ENCODE measurements around the gene AP1S3.

DNA sequence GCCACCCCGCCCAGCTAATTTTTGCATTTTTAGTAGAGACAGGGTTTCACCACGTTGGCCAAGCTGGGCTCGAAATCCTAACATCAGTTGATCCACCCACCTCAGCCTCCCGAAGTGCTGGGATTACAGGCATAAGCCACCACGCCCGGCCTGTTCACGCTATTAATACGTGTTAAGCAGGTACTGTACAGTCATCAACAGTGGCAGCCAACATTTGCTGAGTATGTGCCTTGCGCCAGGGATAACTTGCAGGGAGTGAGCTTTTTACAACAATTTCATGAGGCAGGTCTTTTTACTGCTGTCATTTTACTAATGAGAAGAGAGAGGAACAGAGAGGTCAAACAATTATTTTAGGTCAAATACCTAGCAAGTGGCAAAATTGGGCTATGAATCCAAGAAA is 115.2 kb downstream of the AP1S3 start:
- TF ChIP-seq POLR2AphosphoS5 (IDR thresholded peaks at IDR 0.05) (no peak), CTCF (IDR thresholded peaks at IDR 0.05 in 8 of 11, conservative IDR thresholded peaks at IDR 0.05 in 3 of 11) (no peak), POLR2A (IDR thresholded peaks at IDR 0.05) (no peak)
